GM19372 (cell line): ENCODE results near the gene PPFIBP1.
"Not testable (repeated sequence)": the region's sequence is repeated elsewhere in the genome, so short reads cannot be mapped to it uniquely, and the experiment has no call there.

ENCODE experiments used
- ATAC-seq: cut with Tn5 transposase; IDR thresholded peaks from one replicate; pipeline ENCODE4 v1.9.1; 2021; ENCODE audit warnings: mild to moderate bottlenecking, low read depth, moderate library complexity; ENCODE audit not compliant: unreplicated experiment

The PPFIBP1 gene

GRCh38 chr12:27585739-27586265 lies 61.8 kb downstream of the PPFIBP1 start:
- no peak for ATAC-seq

- not testable (repeated sequence) for ATAC-seq
Observed at GRCh38 chr12:27588075-27588730, 64.2 kb downstream of the PPFIBP1 start.

GRCh38 chr12:27588776-27589175 lies 64.8 kb downstream of the PPFIBP1 start:
- ATAC-seq = no peak

GRCh38 chr12:27589419-27589818 lies 65.4 kb downstream of the PPFIBP1 start:
- no peak for ATAC-seq

- not testable (repeated sequence) for ATAC-seq
Observed at GRCh38 chr12:27591698-27592097, 67.7 kb downstream of the PPFIBP1 start.

GRCh38 chr12:27592548-27592947 lies 68.5 kb downstream of the PPFIBP1 start:
- no peak for ATAC-seq

GRCh38 chr12:27593266-27593665 lies 69.3 kb downstream of the PPFIBP1 start:
- ATAC-seq = no peak

- ATAC-seq = no peak
Observed at GRCh38 chr12:27595231-27595642, 71.2 kb downstream of the PPFIBP1 start.

- ATAC-seq = not testable (repeated sequence)
Observed at GRCh38 chr12:27598866-27599265, 74.9 kb downstream of the PPFIBP1 start.

- ATAC-seq = not testable (repeated sequence)
Observed at GRCh38 chr12:27601056-27601828, 77.2 kb downstream of the PPFIBP1 start.

- no peak for ATAC-seq
Observed at GRCh38 chr12:27602516-27602915, 78.5 kb downstream of the PPFIBP1 start.

- no peak for ATAC-seq
Observed at GRCh38 chr12:27604431-27604830, 80.4 kb downstream of the PPFIBP1 start.

- no peak for ATAC-seq
Observed at GRCh38 chr12:27606986-27607385, 83.0 kb downstream of the PPFIBP1 start.

GRCh38 chr12:27607591-27607990 lies 83.6 kb downstream of the PPFIBP1 start:
- no peak for ATAC-seq

GRCh38 chr12:27608890-27609289 lies 84.9 kb downstream of the PPFIBP1 start:
- no peak for ATAC-seq

GRCh38 chr12:27610374-27610773 lies 86.4 kb downstream of the PPFIBP1 start:
- no peak for ATAC-seq

- no peak for ATAC-seq
Observed at GRCh38 chr12:27614386-27614785, 90.4 kb downstream of the PPFIBP1 start.

GRCh38 chr12:27614866-27615265 lies 90.9 kb downstream of the PPFIBP1 start:
- ATAC-seq = no peak

- no peak for ATAC-seq
Observed at GRCh38 chr12:27615331-27615891, 91.4 kb downstream of the PPFIBP1 start.

- no peak for ATAC-seq
Observed at GRCh38 chr12:27616356-27617142, 92.5 kb downstream of the PPFIBP1 start.

- no peak for ATAC-seq
Observed at GRCh38 chr12:27618836-27619235, 94.8 kb downstream of the PPFIBP1 start.
